Endothelial cell of umbilical vein (primary cell): ENCODE data around the gene TMEM225B. TPM values are rescaled to one million over a fixed set of nuclear protein-coding genes. Genes with fewer than 3 reads are reported as not detected.

ENCODE experiments used
- BruUV-seq: library from RNA; stranded (reverse); fragments of 400-500 nt; replicated peaks from 2 replicates; lab custom pipeline; 2021; lab: Mats Ljungman, UMichigan
- CTCF ChIA-PET: fragments of 300-600, 350-600 bp; sonication (Branson Sonifier 250); formaldehyde crosslinking; loops from one replicate; lab custom pipeline; 2021; ENCODE audit warnings: antibody characterized with exemption, inconsistent platforms; lab: Charles Lee
- POLR2A ChIA-PET: fragments of 300-600, 350-600 bp; sonication (Branson Sonifier 250); formaldehyde crosslinking; loops from one replicate; lab custom pipeline; 2021; ENCODE audit warnings: antibody characterized with exemption, inconsistent platforms; lab: Charles Lee
- DNase-seq: peaks from one replicate; pipeline ENCODE4 v3.0.0-alpha.2; 2011; ENCODE audit warnings: low read depth, low spot score
- FAIRE-seq: peaks from 2 replicates; lab custom pipeline; 2011; peaks lifted over from hg19 to GRCh38; lab: Jason Lieb, UNC
- H2AFZ ChIP-seq: 2 replicates; pipeline ENCODE4 v1.6.0; 2012; ENCODE audit warnings: low read depth, low read length, control low read depth, inconsistent platforms
- H3K27ac ChIP-seq: 2 replicates; pipeline ENCODE4 v1.5.1; 2011; ENCODE audit warnings: low read depth, mild to moderate bottlenecking, control low read depth, low read length, moderate library complexity; ENCODE audit not compliant: insufficient read depth
- H3K27me3 ChIP-seq, 2 experiments: 2 replicates each; pipeline versions ENCODE4 v1.6.0 to v1.6.1; 2011; ENCODE audit warnings: low read length in 2 of 2, mixed read lengths in 1 of 2; ENCODE audit not compliant: control insufficient read depth in 2 of 2, insufficient read depth in 2 of 2
- H3K36me3 ChIP-seq, 2 experiments: 2 replicates in 1 of 2; 3 replicates in 1 of 2; pipeline ENCODE4 v1.5.1; 2011; ENCODE audit warnings: low read length in 2 of 2, mild to moderate bottlenecking in 1 of 2, moderate library complexity in 1 of 2; ENCODE audit not compliant: control insufficient read depth in 2 of 2, insufficient read depth in 2 of 2; ENCODE audit errors: extremely low read depth in 1 of 2
- H3K4me1 ChIP-seq: 3 replicates; pipeline ENCODE4 v1.5.1; 2011; ENCODE audit warnings: mild to moderate bottlenecking, low read length; ENCODE audit not compliant: control insufficient read depth, insufficient read depth; ENCODE audit errors: extremely low read depth
- H3K4me2 ChIP-seq: 2 replicates; pipeline ENCODE4 v1.6.1; 2011; ENCODE audit warnings: low read length, control low read depth, mixed read lengths; ENCODE audit not compliant: insufficient read depth
- H3K4me3 ChIP-seq, 3 experiments: fragments of 200-600 bp in 1 of 3; sonication (generic), shearing (Covaris generic) in 1 of 3; replicated peaks in 1 of 3; 2 replicates each; pipeline ENCODE4 v1.5.1; 2011 to 2016; ENCODE audit warnings: control low read depth in 3 of 3, low read length in 3 of 3, mild to moderate bottlenecking in 2 of 3, inconsistent platforms in 1 of 3, low read depth in 1 of 3, moderate library complexity in 1 of 3; ENCODE audit not compliant: insufficient read depth in 1 of 3
- H3K79me2 ChIP-seq: 2 replicates; pipeline ENCODE4 v1.6.0; 2012; ENCODE audit warnings: low read length, inconsistent platforms; ENCODE audit not compliant: control insufficient read depth, insufficient read depth
- H3K9ac ChIP-seq: replicated peaks from 2 replicates; pipeline ENCODE3; 2011; ENCODE audit warnings: low read length, control low read depth; ENCODE audit not compliant: insufficient read depth; ENCODE audit errors: extremely low read depth
- H3K9me1 ChIP-seq: replicated peaks from 3 replicates; pipeline ENCODE4 v1.6.0; 2011; ENCODE audit warnings: mild to moderate bottlenecking, low read length; ENCODE audit not compliant: control insufficient read depth, insufficient read depth; ENCODE audit errors: extremely low read depth
- H3K9me3 ChIP-seq: replicated peaks from 2 replicates; pipeline ENCODE4 v1.5.1; 2012; ENCODE audit warnings: low read length, inconsistent platforms; ENCODE audit not compliant: control insufficient read depth, insufficient read depth
- H4K20me1 ChIP-seq: replicated peaks from 2 replicates; pipeline ENCODE3; 2011; ENCODE audit warnings: mild to moderate bottlenecking, low read length; ENCODE audit not compliant: control insufficient read depth, insufficient read depth; ENCODE audit errors: extremely low read depth
- EZH2 ChIP-seq: IDR thresholded peaks from 2 replicates; pipeline ENCODE4 v1.6.1; 2012; ENCODE audit warnings: borderline replicate concordance, low read depth, mild to moderate bottlenecking, moderate library complexity, low read length, inconsistent platforms; ENCODE audit not compliant: severe bottlenecking
- FOS ChIP-seq: IDR thresholded peaks from 2 replicates; pipeline ENCODE4 v1.6.1; 2011; ENCODE audit warnings: mild to moderate bottlenecking, low read length, moderate library complexity, borderline replicate concordance; ENCODE audit not compliant: insufficient read depth
- GATA2 ChIP-seq: IDR thresholded peaks from 2 replicates; pipeline ENCODE4 v1.7.0; 2011; ENCODE audit warnings: low read depth, mild to moderate bottlenecking, moderate library complexity, mixed read lengths, low read length; ENCODE audit not compliant: insufficient read length, insufficient read depth
- JUN ChIP-seq: IDR thresholded peaks from 2 replicates; pipeline ENCODE4 v1.6.1; 2011; ENCODE audit warnings: borderline replicate concordance, low read depth; ENCODE audit not compliant: insufficient read length, insufficient read depth
- MYC ChIP-seq: IDR thresholded peaks from one replicate; pipeline ENCODE4 v1.6.1; 2011; ENCODE audit warnings: mild to moderate bottlenecking, low read depth, low read length
- POLR2A ChIP-seq: IDR thresholded peaks from 2 replicates; pipeline ENCODE4 v1.6.1; 2012; ENCODE audit warnings: low read depth, mild to moderate bottlenecking, control low read depth, low read length
- POLR2AphosphoS5 ChIP-seq: IDR thresholded peaks from 2 replicates; pipeline ENCODE4 v1.6.1; 2012; ENCODE audit warnings: low read depth, mild to moderate bottlenecking, control low read depth, low read length, moderate library complexity; ENCODE audit not compliant: insufficient read depth
- dilution Hi-C: fragments of 300-500 bp; cut with MboI; formaldehyde crosslinking; loops from one replicate; pipeline ENCODE4 v1.15.0; 2019; ENCODE audit warnings: low sequenced_read_pairs; ENCODE audit not compliant: extremely low pct_ligation_motif_present
- intact Hi-C: fragments of 100-400 bp; cut with micrococcal nuclease; formaldehyde crosslinking; loops from one replicate; pipeline ENCODE4 v1.10.0; 2022
- polyA plus RNA-seq, 4 experiments: library from polyadenylated mRNA; depleted of rRNA in 3 of 4; stranded (reverse) in 3 of 4; unstranded in 1 of 4; fragments of >200 nt; gene quantifications; 2 replicates each; pipeline versions ENCODE4 v1.2.1 to v1.2.3, GENCODE V29; 2011 to 2012; ENCODE audit warnings: missing spikeins in 1 of 4
- total RNA-seq: library from RNA; stranded (reverse); gene quantifications from 2 replicates; pipeline ENCODE4 v1.2.3, GENCODE V29; 2021
- TF ChIP-seq, protein P1 (sequence below), 2 donors: IDR thresholded peaks; 1 replicate in 1 of 2; 2 replicates in 1 of 2; pipeline ENCODE4 v1.5.1; 2011; ENCODE audit warnings: low read length in 2 of 2, mild to moderate bottlenecking in 2 of 2, moderate library complexity in 2 of 2, control low read depth in 1 of 2, inconsistent platforms in 1 of 2, low read depth in 1 of 2; ENCODE audit not compliant: insufficient read depth in 1 of 2; ENCODE audit errors: extremely low read depth in 1 of 2
- TF ChIP-seq, protein P2 (sequence below): IDR thresholded peaks from 2 replicates; pipeline ENCODE4 v1.6.1; 2011; ENCODE audit not compliant: insufficient read depth, insufficient read length

Gene TMEM225B
- total and polyA plus RNA-seq, 2 donors (not counting 3 experiments of a cell fraction or from before 2014, with no cell fraction given): 0.29 TPM; not detected in 1

DNA sequence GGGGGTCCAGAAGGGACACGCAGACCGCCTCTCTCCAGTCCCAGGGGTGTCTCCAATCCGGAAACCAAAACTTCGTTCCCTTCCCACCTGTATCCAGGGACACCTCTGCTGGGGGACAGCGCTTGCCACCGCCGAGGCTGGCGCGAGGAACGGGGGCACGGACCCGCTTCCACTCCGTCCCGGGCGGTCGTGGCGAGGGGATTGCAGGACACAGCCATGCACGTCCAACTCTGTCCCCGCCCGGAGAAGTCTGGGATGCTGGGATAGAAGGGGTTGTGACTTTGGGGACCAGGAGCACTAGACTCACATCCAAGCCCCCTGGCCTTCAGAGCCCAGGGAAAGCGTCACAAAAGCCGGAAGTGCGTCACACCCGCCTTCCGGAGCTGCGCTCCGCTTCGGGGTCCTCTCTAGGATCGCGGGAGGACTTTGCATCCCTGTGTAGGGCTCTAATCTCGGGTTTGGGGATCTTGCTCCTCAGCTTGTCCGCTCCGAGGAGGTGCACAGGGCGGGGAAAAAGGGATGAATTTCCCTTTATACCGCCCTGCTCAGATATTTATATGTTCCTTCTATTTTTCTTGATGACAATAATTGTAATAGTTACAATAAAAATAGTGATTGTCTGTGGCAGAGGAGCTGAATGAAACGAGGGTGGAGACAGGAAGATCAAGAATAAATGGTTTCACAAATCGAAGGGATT lies 46.2 kb upstream of the TMEM225B start, which contains the start of gene FAM200A:
TSS of gene FAM200A (minus strand) at position 348 of the 697 bp plus-strand sequence. CDS start 3,707 bp downstream, outside the sequence.
- intact Hi-C loops (loop anchor here (2.0 kb wide), 1 partner anchor 47 kb away; the partner anchor contains the start of gene ZKSCAN5), dilution Hi-C loops (no loop called here)
- CTCF ChIA-PET: interaction anchor here (0.8 to 1.0 kb wide), 2 partner anchors 47 to 52 kb away, joined by 3 to 4 read pairs; partner anchors contain the start of genes ZKSCAN5 and ZNF394
- H3K27me3 ChIP-seq: no peaks in the 10 kb centered on the region
- POLR2A ChIA-PET: interaction anchor here (0.8 to 1.5 kb wide), 2 partner anchors 47 to 51 kb away, joined by 3 to 4 read pairs; partner anchors contain the start of gene ZKSCAN5
- FAIRE-seq (peak; percentile 93), DNase-seq (peak; percentile 87)
- H3K36me3 ChIP-seq: no peaks in the 10 kb centered on the region
- no peaks in the 10 kb centered on the region for H4K20me1 ChIP-seq
- peak within 1 kb of the TSS; percentile 91 for H2AFZ ChIP-seq
- H3K9me3 ChIP-seq: no peaks in the 10 kb centered on the region
- no TSS peak for BruUV-seq
- H3K4me1 ChIP-seq: peaks cover 10% of the 10 kb centered on the region
- TF ChIP-seq, protein P1, sequence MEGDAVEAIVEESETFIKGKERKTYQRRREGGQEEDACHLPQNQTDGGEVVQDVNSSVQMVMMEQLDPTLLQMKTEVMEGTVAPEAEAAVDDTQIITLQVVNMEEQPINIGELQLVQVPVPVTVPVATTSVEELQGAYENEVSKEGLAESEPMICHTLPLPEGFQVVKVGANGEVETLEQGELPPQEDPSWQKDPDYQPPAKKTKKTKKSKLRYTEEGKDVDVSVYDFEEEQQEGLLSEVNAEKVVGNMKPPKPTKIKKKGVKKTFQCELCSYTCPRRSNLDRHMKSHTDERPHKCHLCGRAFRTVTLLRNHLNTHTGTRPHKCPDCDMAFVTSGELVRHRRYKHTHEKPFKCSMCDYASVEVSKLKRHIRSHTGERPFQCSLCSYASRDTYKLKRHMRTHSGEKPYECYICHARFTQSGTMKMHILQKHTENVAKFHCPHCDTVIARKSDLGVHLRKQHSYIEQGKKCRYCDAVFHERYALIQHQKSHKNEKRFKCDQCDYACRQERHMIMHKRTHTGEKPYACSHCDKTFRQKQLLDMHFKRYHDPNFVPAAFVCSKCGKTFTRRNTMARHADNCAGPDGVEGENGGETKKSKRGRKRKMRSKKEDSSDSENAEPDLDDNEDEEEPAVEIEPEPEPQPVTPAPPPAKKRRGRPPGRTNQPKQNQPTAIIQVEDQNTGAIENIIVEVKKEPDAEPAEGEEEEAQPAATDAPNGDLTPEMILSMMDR (IDR thresholded peaks at IDR 0.05; ENCODE audit: extremely low read depth in 1 of 2, insufficient read depth in 1 of 2, low read depth in 1 of 2, low read length in 2 of 2): no peak
- TF ChIP-seq GATA2: no peak
- TF ChIP-seq MYC: no peak
- TF ChIP-seq EZH2: no peak
- TF ChIP-seq, protein P2, sequence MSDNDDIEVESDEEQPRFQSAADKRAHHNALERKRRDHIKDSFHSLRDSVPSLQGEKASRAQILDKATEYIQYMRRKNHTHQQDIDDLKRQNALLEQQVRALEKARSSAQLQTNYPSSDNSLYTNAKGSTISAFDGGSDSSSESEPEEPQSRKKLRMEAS: no peak
- peak; percentile 12 for TF ChIP-seq FOS
- no peak for TF ChIP-seq JUN
- TF ChIP-seq POLR2AphosphoS5: peak; percentile 94
- TF ChIP-seq POLR2A: peak; percentile 93
- H3K9ac ChIP-seq: peak within 1 kb of the TSS; percentile 87
- H3K79me2 ChIP-seq: peaks cover 2% of the 10 kb centered on the region
- peak within 1 kb of the TSS; percentile 91 for H3K27ac ChIP-seq
- H3K4me3 ChIP-seq: peak within 1 kb of the TSS; percentile 81 to 93 (median 92)
- H3K9me1 ChIP-seq: no peaks in the 10 kb centered on the region
- H3K4me2 ChIP-seq: peak within 1 kb of the TSS; percentile 96
